Subcutaneous adipose tissue (tissue), 4 donors: Measurements from ENCODE around the gene ARID1B. TPM values are rescaled to one million over a fixed set of nuclear protein-coding genes. Genes with fewer than 3 reads are reported as not detected.

Source experiments
- CTCF ChIP-seq: fragments of 450-650 bp; IDR thresholded peaks from one replicate; pipeline ENCODE4 v1.5.1; 2016; ENCODE audit warnings: low read depth, mild to moderate bottlenecking, control low read depth, antibody characterized with exemption, moderate library complexity
- total RNA-seq, 4 donors: library from RNA; depleted of rRNA; stranded (reverse); fragments of >200 nt; gene quantifications; one replicate each; pipeline ENCODE4 v1.1.0, GENCODE V29; 2016

Gene ARID1B
- total RNA-seq, 4 donors from 2014 or later: 93.8 to 137 (median 104) TPM

DNA sequence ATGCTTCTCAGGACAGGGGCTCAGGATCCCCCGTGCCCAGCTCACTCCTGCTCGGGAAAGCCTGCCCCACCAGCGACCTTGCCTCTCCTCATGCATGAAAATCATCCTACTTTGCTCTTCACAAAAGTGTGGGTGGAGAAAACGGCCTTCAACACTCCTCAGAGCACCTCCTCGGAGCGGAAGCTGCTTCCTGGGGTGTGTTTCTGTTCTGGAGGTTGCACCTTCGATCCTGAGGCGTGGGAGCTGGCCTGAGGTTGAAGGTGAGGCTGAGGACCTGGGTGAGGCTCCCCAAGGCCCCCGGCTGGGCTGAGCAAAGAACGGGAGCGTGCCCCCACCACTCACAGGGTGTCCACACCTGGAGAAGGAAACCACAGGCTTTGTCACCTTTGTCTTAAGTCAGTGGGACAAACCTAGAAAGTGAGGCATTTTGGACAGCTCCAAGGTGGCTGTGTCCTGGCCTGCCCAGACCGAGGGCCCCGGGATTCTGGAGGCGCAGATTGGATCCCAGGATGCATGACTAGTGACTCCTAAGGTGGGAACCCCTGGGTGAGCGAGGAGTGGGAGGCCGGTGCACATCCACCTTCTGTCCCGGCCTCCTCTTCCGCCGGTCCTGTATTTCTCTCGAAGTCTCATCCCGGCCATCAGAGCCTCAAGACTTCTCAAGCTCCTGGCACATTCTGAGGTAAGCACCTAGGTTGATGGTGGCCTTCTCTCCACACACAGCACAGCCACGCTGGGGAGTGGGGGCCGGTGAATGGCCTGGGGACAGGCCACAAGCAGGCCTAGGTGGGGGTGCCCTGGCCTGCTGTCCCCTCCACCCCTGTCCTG is 441.4 kb downstream of the ARID1B start:
- no peak for TF ChIP-seq CTCF

GRCh38 chr6:157219201-157220200 is 442.3 kb downstream of the ARID1B start:
- TF ChIP-seq CTCF: no peak

GRCh38 chr6:157220485-157220884 is 443.3 kb downstream of the ARID1B start:
- TF ChIP-seq CTCF: no peak

DNA sequence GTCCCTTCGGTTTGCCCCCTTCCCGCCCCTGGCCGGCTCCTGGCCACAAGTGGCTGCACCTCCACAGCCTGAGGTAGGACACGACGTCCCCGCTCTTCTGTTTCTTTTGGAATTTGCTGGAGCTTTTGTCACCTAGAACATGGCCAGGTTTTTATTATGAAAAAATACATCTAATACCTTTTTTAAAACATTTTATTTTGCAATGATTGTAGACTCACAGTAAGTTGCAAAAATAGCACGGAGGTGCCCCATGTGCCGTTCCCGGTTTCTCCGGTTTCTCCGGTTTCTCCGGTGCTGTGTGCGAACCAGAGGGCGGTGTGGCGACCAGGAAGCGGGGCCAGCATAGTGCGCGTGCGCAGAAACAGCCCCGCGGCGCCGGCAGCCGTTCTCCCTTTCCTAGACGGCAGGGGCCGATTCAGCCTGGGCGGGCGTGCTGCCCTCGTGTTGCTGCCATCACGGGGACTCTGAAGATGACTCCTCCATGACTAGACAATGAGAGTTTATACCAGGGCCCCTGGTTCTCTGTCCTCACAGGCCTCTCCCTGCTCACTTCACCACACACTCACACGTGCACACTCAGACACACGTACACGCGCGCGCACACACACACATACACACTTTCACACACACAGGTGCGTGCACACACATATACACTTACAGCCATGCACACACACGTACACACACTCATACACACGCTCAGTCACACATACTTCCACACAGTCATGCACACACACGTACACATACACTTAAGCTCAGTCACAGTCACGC is 444.1 kb downstream of the ARID1B start:
- no peak for TF ChIP-seq CTCF

GRCh38 chr6:157221817-157222175 is 444.6 kb downstream of the ARID1B start:
- no peak for TF ChIP-seq CTCF

GRCh38 chr6:157222201-157222981 is 445.2 kb downstream of the ARID1B start:
- TF ChIP-seq CTCF: no peak
